NCI-H748 (cell line): ENCODE measurements around the gene KLHL33.
"Not testable (repeated sequence)": the region's sequence is repeated elsewhere in the genome, so short reads cannot be mapped to it uniquely, and the experiment has no call there.

Source experiments
- DNase-seq: peaks from one replicate; lab custom pipeline; 2025; ENCODE audit not compliant: unreplicated experiment; lab: John Stamatoyannopoulos, UW

The KLHL33 gene

GRCh38 chr14:20454516-20455354, 18.8 kb upstream of the KLHL33 start, which contains the start of the genes APEX1 and OSGEP:
TSS of gene APEX1 (plus strand) at chr14:20455226. CDS start at chr14:20455646, 420 bp downstream.
TSS of gene OSGEP (minus strand) at chr14:20454812. CDS start at chr14:20454683, 129 bp downstream.
- DNase-seq: peak; percentile 99

DNA sequence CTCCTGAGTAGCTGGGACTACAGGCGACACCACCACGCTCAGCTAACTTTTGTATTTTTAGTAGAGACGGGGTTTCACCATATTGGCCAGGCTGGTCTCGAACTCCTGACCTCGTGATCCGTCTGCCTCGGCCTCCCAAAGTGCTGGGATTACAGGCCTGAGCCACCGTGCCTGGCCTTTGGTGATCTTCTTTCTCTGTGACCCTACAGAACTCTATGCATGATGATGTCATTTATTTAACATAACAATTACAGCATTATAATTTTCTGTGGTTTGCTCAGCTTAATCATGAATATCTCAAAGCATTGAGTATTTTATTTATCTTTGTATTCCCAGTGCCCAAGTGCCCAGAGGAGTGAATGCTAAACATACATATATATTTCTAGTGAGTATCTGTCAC, 16.9 kb upstream of the KLHL33 start:
- DNase-seq: not testable (repeated sequence)

GRCh38 chr14:20446889-20447288, 10.9 kb upstream of the KLHL33 start:
- DNase-seq: no peak

DNA sequence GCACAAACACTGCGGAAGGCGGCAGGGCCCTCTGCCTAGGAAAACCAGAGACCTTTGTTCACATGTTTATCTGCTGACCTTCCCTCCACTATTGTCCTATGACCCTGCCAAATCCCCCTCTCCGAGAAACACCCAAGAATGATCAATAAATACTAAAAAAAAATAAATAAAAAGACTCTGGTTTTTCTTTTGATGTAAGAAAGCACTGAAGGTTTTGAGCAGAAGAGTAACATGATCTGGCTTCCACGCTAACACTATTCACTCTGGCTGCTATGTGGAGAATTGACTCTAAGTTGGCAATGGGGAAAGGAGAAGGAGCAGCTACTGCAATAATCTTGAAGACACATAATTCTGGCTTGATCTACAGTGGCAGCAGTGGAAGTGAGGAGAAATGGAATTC, 7.7 kb upstream of the KLHL33 start:
- not testable (repeated sequence) for DNase-seq

GRCh38 chr14:20441461-20441860, 5.5 kb upstream of the KLHL33 start:
- DNase-seq: no peak

GRCh38 chr14:20440882-20441281, 4.9 kb upstream of the KLHL33 start:
- no peak for DNase-seq

DNA sequence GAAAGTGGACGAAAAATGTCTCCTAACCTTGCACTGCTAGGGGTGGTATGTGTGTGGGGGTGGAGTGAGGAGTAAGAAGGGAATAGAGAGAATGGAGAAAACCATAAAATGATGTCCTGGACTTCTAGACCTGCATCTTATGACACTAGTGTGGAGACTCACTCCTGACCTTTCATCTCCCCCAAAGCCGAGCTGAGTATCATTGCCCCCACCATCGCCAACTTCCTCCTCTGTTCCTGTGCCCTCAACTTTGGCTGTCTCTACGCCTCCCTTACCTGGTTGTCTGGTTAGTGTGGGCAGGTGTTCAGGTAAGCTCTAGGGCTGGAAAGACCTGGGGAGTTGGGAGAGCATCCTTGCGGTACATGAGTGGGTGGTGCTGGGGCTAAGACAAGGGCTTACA, 4.5 kb upstream of the KLHL33 start:
- DNase-seq: no peak

GRCh38 chr14:20438664-20439063, 2.7 kb upstream of the KLHL33 start:
- DNase-seq: no peak

DNA sequence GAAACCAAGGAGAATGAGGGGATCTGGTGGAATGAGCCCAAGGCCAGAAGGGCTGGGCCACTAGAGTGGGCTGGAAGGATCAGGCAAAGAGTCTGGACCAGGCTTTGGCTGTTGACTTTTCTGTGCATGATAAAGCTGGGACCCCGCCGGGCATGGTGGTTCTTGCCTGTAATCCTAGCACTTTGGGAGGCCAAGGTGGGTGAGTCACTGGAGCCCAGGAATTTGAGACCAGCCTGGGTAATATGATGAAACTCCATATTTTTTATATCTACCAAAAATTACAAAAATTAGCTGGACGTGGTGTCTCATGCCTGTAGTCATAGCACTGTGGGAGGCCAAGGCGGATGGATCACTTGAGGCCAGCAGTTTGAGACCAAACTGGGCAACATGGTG, 393 bp upstream of the KLHL33 start:
- no peak for DNase-seq

- DNase-seq: no peak
These were observed 1.0 kb downstream of the KLHL33 start for GRCh38 chr14:20434701-20435581.

- no peak for DNase-seq
These were observed 5.9 kb downstream of the KLHL33 start for GRCh38 chr14:20429801-20430669.

GRCh38 chr14:20428802-20429201, 7.2 kb downstream of the KLHL33 start:
- DNase-seq: no peak

GRCh38 chr14:20428010-20428365, 8.0 kb downstream of the KLHL33 start:
- no peak for DNase-seq

DNA sequence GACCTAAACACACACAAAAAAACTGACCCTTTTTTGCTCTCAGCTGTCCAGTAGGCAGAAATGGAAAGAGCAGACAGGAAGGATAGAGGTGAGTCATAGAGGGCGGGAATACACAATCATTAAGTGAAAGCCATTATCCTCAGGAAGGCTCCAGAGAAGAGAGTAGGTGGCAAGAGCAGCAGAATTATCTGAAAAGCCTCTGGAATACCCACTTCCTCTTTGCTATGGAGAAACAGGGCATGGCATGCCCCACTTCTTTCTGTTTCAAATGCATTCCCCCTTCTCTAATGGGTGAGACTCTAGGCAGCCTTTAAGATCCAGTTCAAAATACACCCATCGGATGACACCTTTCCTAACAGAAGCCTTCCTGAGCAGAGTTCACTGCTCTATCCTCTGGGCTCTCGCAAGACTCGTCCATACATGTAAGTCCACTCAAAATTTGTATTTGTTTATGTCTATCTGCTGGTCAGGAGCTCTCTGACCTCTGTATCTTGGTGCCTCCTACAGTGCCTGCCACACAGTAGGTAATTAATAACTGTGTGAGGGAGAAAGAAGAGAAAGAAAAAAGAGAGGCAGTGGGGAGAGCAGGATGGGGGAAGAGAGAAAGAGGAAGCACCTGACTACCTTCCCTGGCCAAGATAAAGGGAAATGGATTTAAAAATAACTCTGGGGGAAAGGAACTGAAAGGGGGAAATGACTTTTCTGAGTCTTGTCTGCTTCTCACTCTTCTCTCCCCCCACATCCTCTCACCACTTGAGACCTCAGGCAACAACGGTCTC, 8.5 kb downstream of the KLHL33 start:
- DNase-seq: peak; percentile 9

- no peak for DNase-seq
These were observed 11.1 kb downstream of the KLHL33 start for GRCh38 chr14:20424851-20425250.

DNA sequence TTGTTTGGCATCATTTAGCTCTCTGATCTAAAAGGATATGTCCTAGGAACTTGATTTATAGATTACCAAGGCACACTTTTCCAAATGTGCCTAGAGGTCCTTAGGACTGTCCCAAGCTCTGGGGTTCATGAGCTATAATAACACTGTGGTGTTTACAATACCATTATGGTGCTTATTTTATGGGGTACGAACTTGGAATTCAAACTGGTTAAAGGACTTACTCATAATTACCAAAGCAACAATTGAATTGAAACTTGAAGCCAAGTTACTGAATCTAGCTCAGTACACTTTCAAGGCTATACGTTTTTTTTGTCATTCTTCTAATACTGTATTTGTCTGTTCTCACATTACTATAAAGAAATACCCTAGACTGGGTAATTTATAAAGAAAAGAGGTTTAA, 13.1 kb downstream of the KLHL33 start:
- no peak for DNase-seq

- no peak for DNase-seq
These were observed 14.7 kb downstream of the KLHL33 start for GRCh38 chr14:20421267-20421666.

- DNase-seq: no peak
These were observed 16.5 kb downstream of the KLHL33 start for GRCh38 chr14:20419419-20419818.

GRCh38 chr14:20418501-20418909, 17.5 kb downstream of the KLHL33 start:
- no peak for DNase-seq
